Measurements from ENCODE around the gene SERPINA6.
"Not testable (repeated sequence)": the region's sequence is repeated elsewhere in the genome, so short reads cannot be mapped to it uniquely, and the experiment has no call there.

The SERPINA6 gene

GRCh38 chr14:94354638-94355185, 31.6 kb upstream of the SERPINA6 start:
- DNase-seq (no peak), ATAC-seq (no peak)

- not testable (repeated sequence) for ATAC-seq, DNase-seq
Measured at GRCh38 chr14:94354190-94354589, 31.1 kb upstream of the SERPINA6 start.

- DNase-seq (no peak), ATAC-seq (no peak)
Measured at GRCh38 chr14:94349276-94349675, 26.1 kb upstream of the SERPINA6 start.

GRCh38 chr14:94348836-94349235, 25.7 kb upstream of the SERPINA6 start:
- ATAC-seq (no peak), DNase-seq (no peak)

GRCh38 chr14:94346841-94347240, 23.7 kb upstream of the SERPINA6 start:
- ATAC-seq (no peak), DNase-seq (no peak)

GRCh38 chr14:94346065-94346786, 23.1 kb upstream of the SERPINA6 start:
- DNase-seq (peak; percentile 53), ATAC-seq (peak; percentile 87)

GRCh38 chr14:94345344-94346064, 22.4 kb upstream of the SERPINA6 start:
- ATAC-seq (no peak), DNase-seq (no peak)

- no peak for ATAC-seq
- DNase-seq: no peak
Measured at GRCh38 chr14:94344389-94344788, 21.3 kb upstream of the SERPINA6 start.

GRCh38 chr14:94343238-94344005, 20.3 kb upstream of the SERPINA6 start:
- no peak for ATAC-seq
- DNase-seq: no peak

GRCh38 chr14:94342334-94342934, 19.3 kb upstream of the SERPINA6 start:
- no peak for DNase-seq

GRCh38 chr14:94341656-94342333, 18.7 kb upstream of the SERPINA6 start:
- ATAC-seq: no peak
- DNase-seq: no peak

More at GRCh38 chr14:94342334-94342934, 19.3 kb upstream of the SERPINA6 start:
- ATAC-seq: no peak

- no peak for DNase-seq
Measured at GRCh38 chr14:94340533-94340932, 17.4 kb upstream of the SERPINA6 start.

GRCh38 chr14:94338023-94338422, 14.9 kb upstream of the SERPINA6 start:
- ATAC-seq: no peak
- no peak for DNase-seq

More at GRCh38 chr14:94340533-94340932, 17.4 kb upstream of the SERPINA6 start:
- no peak for ATAC-seq

GRCh38 chr14:94337274-94337673, 14.1 kb upstream of the SERPINA6 start:
- ATAC-seq (peak; percentile 14), DNase-seq (peak; percentile 11)

- ATAC-seq (no peak), DNase-seq (no peak)
Measured at GRCh38 chr14:94334872-94335271, 11.7 kb upstream of the SERPINA6 start.

- ATAC-seq: no peak
- no peak for DNase-seq
Measured at GRCh38 chr14:94332587-94332986, 9.5 kb upstream of the SERPINA6 start.

GRCh38 chr14:94332063-94332583, 9.0 kb upstream of the SERPINA6 start:
- no peak for DNase-seq
- peak; percentile 14 for ATAC-seq

GRCh38 chr14:94331462-94331861, 8.3 kb upstream of the SERPINA6 start:
- no peak for DNase-seq
- no peak for ATAC-seq

GRCh38 chr14:94330857-94331256, 7.7 kb upstream of the SERPINA6 start:
- ATAC-seq: no peak
- no peak for DNase-seq

- DNase-seq (no peak), ATAC-seq (no peak)
Measured at GRCh38 chr14:94330432-94330831, 7.3 kb upstream of the SERPINA6 start.

- no peak for ATAC-seq
- DNase-seq: no peak
Measured at GRCh38 chr14:94329857-94330256, 6.7 kb upstream of the SERPINA6 start.
